Nephron (organoid): Measurements from ENCODE around the gene STX7.

Experiments
- H3K27ac Mint-ChIP-seq, 3 experiments: 2 replicates each; pipeline ENCODE4 v1.8.0; 2020; ENCODE audit warnings: mixed read lengths in 3 of 3, mild to moderate bottlenecking in 2 of 3, moderate library complexity in 1 of 3
- H3K27me3 Mint-ChIP-seq: 2 replicates; pipeline ENCODE4 v1.8.0; 2021; ENCODE audit warnings: low read depth, mild to moderate bottlenecking, moderate library complexity, mixed read lengths
- H3K36me3 Mint-ChIP-seq: 2 replicates; pipeline ENCODE4 v1.8.0; 2020; ENCODE audit warnings: low read depth, mixed read lengths
- H3K4me1 Mint-ChIP-seq: 2 replicates; pipeline ENCODE4 v1.8.0; 2020; ENCODE audit warnings: mixed read lengths
- H3K4me3 Mint-ChIP-seq, 3 experiments: 2 replicates each; pipeline ENCODE4 v1.8.0; 2020; ENCODE audit warnings: mild to moderate bottlenecking in 3 of 3, mixed read lengths in 3 of 3, moderate library complexity in 2 of 3
- H3K9me3 Mint-ChIP-seq: 2 replicates; pipeline ENCODE4 v1.8.0; 2020; ENCODE audit warnings: mixed read lengths
- CTCF ChIP-seq, 3 experiments: fragments of 200-600 bp; sonication (generic); IDR thresholded peaks; one replicate each; pipeline ENCODE4 v1.5.0; 2021; ENCODE audit warnings: antibody characterized with exemption in 3 of 3; ENCODE audit not compliant: unreplicated experiment in 3 of 3

Gene STX7

GRCh38 chr6:132413499-132413802, 99.5 kb downstream of the STX7 start:
- Mint-ChIP-seq H3K27ac (peak overlapping the region in 2 of 3 experiments; percentile 8 to 49), H3K27me3 (no peaks in the 10 kb centered on the region), H3K9me3 (peaks cover 18% of the 10 kb centered on the region), H3K4me1 (peaks cover 18% of the 10 kb centered on the region), H3K36me3 (no peaks in the 10 kb centered on the region), H3K4me3 (no peak overlapping the region)
- TF ChIP-seq CTCF (IDR thresholded peaks at IDR 0.05; ENCODE audit: unreplicated experiment in 3 of 3), result no peak

GRCh38 chr6:132412656-132413498, 100.0 kb downstream of the STX7 start:
- H3K4me1 Mint-ChIP-seq, result peaks cover 18% of the 10 kb centered on the region
- H3K27ac Mint-ChIP-seq, result peak overlapping the region in 1 of 3 experiments; percentile 49
- TF ChIP-seq CTCF (IDR thresholded peaks at IDR 0.05; ENCODE audit: unreplicated experiment in 3 of 3), result no peak
- no peaks in the 10 kb centered on the region for H3K36me3 Mint-ChIP-seq
- no peaks in the 10 kb centered on the region for H3K27me3 Mint-ChIP-seq
- no peak overlapping the region for H3K4me3 Mint-ChIP-seq
- H3K9me3 Mint-ChIP-seq, result peaks cover 14% of the 10 kb centered on the region

GRCh38 chr6:132411296-132411695, 101.6 kb downstream of the STX7 start:
- Mint-ChIP-seq H3K27me3 (no peaks in the 10 kb centered on the region), H3K36me3 (no peaks in the 10 kb centered on the region), H3K9me3 (peaks cover 4% of the 10 kb centered on the region), H3K27ac (no peak overlapping the region), H3K4me1 (peaks cover 20% of the 10 kb centered on the region), H3K4me3 (no peak overlapping the region)
- TF ChIP-seq CTCF (IDR thresholded peaks at IDR 0.05; ENCODE audit: unreplicated experiment in 3 of 3), result no peak

DNA sequence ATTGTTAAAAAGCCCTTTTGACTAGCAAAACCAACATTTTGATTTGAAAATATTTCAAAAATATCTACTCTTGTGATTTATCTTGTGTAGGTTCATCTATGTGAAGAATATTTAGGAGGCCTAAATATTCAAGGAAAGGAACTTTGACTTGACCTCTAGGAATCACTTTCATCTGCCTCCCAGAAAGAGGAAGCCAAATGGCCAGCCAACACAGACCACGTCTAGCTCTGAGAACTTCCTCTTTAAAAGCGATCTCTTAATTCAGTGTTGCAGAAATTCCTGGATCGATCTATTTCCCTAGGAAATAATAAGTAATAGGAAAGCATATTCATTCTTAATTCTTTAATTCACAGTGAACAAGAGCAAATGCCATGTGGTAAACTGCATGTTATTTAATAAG, 102.1 kb downstream of the STX7 start:
- no peaks in the 10 kb centered on the region for H3K9me3 Mint-ChIP-seq
- H3K27me3 Mint-ChIP-seq, result no peaks in the 10 kb centered on the region
- no peak for TF ChIP-seq CTCF (IDR thresholded peaks at IDR 0.05; ENCODE audit: unreplicated experiment in 3 of 3)
- no peak overlapping the region for H3K27ac Mint-ChIP-seq
- H3K4me1 Mint-ChIP-seq, result peaks cover 25% of the 10 kb centered on the region
- H3K4me3 Mint-ChIP-seq, result no peak overlapping the region
- H3K36me3 Mint-ChIP-seq, result no peaks in the 10 kb centered on the region

DNA sequence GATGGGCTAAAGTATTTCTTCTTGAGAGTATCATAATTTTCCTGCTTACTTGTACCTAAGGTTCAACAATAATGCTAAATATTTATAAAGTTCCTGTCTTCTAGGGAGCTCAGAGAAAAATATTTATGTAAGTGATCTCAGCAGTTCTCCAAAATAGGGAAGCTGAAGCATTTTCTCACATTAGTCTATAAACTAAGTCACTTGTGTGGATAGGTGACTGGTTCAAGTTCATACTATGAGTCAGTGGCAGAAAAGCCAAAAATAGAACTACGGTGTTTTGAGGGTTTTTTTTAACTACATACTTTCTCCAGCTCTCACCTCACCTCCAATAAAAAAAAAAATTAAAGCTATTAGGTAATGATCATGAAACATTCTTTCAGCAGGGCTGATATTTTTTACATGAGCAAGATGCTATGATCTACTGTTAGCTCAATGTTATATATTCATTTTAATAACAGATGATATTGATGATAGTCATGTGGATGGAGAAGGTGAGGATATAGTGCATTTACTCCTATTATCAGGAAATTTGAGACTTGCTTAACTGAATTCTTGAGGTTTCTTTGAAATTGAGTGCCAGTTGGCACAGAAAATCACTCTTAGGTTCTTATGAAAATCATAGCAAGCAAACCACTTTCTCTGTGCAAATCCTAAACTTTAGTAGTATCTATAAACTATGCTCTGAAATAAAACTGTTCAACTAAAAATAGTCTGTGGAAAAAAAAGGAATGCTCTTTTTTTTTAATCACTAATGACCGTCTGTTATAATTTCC, 107.6 kb downstream of the STX7 start:
- Mint-ChIP-seq H3K36me3 (no peaks in the 10 kb centered on the region), H3K4me1 (peaks cover 40% of the 10 kb centered on the region), H3K4me3 (no peak overlapping the region), H3K27me3 (peaks cover 9% of the 10 kb centered on the region), H3K27ac (peak overlapping the region in 2 of 3 experiments; percentile 19 to 87), H3K9me3 (no peaks in the 10 kb centered on the region)
- TF ChIP-seq CTCF (IDR thresholded peaks at IDR 0.05; ENCODE audit: unreplicated experiment in 3 of 3), result no peak
